CD14-positive monocyte (primary cell): ENCODE measurements around the gene PCP2. TPM values are rescaled to one million over a fixed set of nuclear protein-coding genes. Genes with fewer than 3 reads are reported as not detected.
A peak's percentile ranks its signal among the peaks of the same experiment; 100 is the strongest.

Source experiments
- DNase-seq, 3 donors: peaks; one replicate each; pipeline ENCODE4 v3.0.0-alpha.2; 2011 to 2022
- H2AFZ ChIP-seq: 2 replicates; pipeline ENCODE4 v1.6.0; 2012; ENCODE audit warnings: mild to moderate bottlenecking, low read depth, low read length, inconsistent platforms; ENCODE audit not compliant: insufficient read depth, poor library complexity, severe bottlenecking
- H3K27ac ChIP-seq, 2 donors: 1 replicate in 1 of 2; 2 replicates in 1 of 2; pipeline ENCODE4 v1.5.1; 2012 to 2013; ENCODE audit warnings: low read length in 2 of 2, control low read depth in 1 of 2, inconsistent platforms in 1 of 2, low read depth in 1 of 2, mild to moderate bottlenecking in 1 of 2
- H3K27me3 ChIP-seq, 2 donors: one replicate each; pipeline versions ENCODE4 v1.6.0 to v1.6.1; 2011 to 2013; ENCODE audit warnings: low read length in 2 of 2; ENCODE audit not compliant: control insufficient read depth in 2 of 2, insufficient read depth in 2 of 2
- H3K36me3 ChIP-seq, 2 donors: replicated peaks in 1 of 2; 1 replicate in 1 of 2; 2 replicates in 1 of 2; pipeline versions ENCODE4 v1.5.1 to v1.6.1; 2012 to 2013; ENCODE audit warnings: low read length in 2 of 2, control low read depth in 1 of 2, inconsistent platforms in 1 of 2, mild to moderate bottlenecking in 1 of 2; ENCODE audit not compliant: insufficient read depth in 2 of 2, control insufficient read depth in 1 of 2
- H3K4me1 ChIP-seq, 2 donors: 1 replicate in 1 of 2; 2 replicates in 1 of 2; pipeline versions ENCODE4 v1.5.1 to v1.6.1; 2012 to 2013; ENCODE audit warnings: low read length in 2 of 2, control low read depth in 1 of 2, inconsistent platforms in 1 of 2, mild to moderate bottlenecking in 1 of 2, moderate library complexity in 1 of 2; ENCODE audit not compliant: insufficient read depth in 2 of 2, control insufficient read depth in 1 of 2
- H3K4me2 ChIP-seq: replicated peaks from 2 replicates; pipeline ENCODE3; 2012; ENCODE audit warnings: low read length, moderate library complexity, mild to moderate bottlenecking; ENCODE audit not compliant: poor library complexity, severe bottlenecking; ENCODE audit errors: extremely low read depth
- H3K4me3 ChIP-seq, 3 experiments: fragments of 200-600 bp in 1 of 3; sonication (generic) in 1 of 3; replicated peaks in 1 of 3; 1 replicate in 2 of 3; 2 replicates in 1 of 3; pipeline ENCODE4 v1.5.1; 2011 to 2013; ENCODE audit warnings: low read length in 3 of 3, mild to moderate bottlenecking in 3 of 3, control low read depth in 2 of 3, low read depth in 2 of 3, inconsistent platforms in 1 of 3, moderate library complexity in 1 of 3
- H3K79me2 ChIP-seq: 2 replicates; pipeline ENCODE4 v1.6.0; 2012; ENCODE audit warnings: mild to moderate bottlenecking, control low read depth, inconsistent platforms, low read length, moderate library complexity; ENCODE audit not compliant: insufficient read depth
- H3K9ac ChIP-seq: 2 replicates; pipeline ENCODE4 v1.6.0; 2017; ENCODE audit warnings: low read length, mild to moderate bottlenecking; ENCODE audit not compliant: insufficient read depth, poor library complexity, severe bottlenecking
- H3K9me3 ChIP-seq, 2 donors: replicated peaks in 1 of 2; 1 replicate in 1 of 2; 2 replicates in 1 of 2; pipeline versions ENCODE4 v1.5.1 to v1.6.1; 2012 to 2013; ENCODE audit warnings: low read length in 2 of 2, control low read depth in 1 of 2; ENCODE audit not compliant: control insufficient read depth in 1 of 2, insufficient read depth in 1 of 2
- H4K20me1 ChIP-seq: 2 replicates; pipeline ENCODE4 v1.6.0; 2012; ENCODE audit warnings: mild to moderate bottlenecking, low read length, control low read depth, moderate library complexity; ENCODE audit not compliant: insufficient read depth
- H3K27ac Mint-ChIP-seq, 7 donors: one replicate each; pipeline ENCODE4 v1.8.0; 2020; ENCODE audit warnings: mild to moderate bottlenecking in 7 of 7, mixed read lengths in 7 of 7, moderate library complexity in 6 of 7, inconsistent platforms in 2 of 7
- H3K27me3 Mint-ChIP-seq, 3 donors: one replicate each; pipeline ENCODE4 v1.8.0; 2021 to 2022; ENCODE audit warnings: low read depth in 3 of 3, mild to moderate bottlenecking in 3 of 3, mixed read lengths in 3 of 3, moderate library complexity in 3 of 3, inconsistent platforms in 1 of 3
- H3K36me3 Mint-ChIP-seq, 2 donors: one replicate each; pipeline ENCODE4 v1.8.0; 2020; ENCODE audit warnings: mixed read lengths in 2 of 2, inconsistent platforms in 1 of 2, mild to moderate bottlenecking in 1 of 2
- H3K4me1 Mint-ChIP-seq: one replicate; pipeline ENCODE4 v1.8.0; 2020; ENCODE audit warnings: mild to moderate bottlenecking, mixed read lengths
- H3K4me3 Mint-ChIP-seq, 2 donors: one replicate each; pipeline ENCODE4 v1.8.0; 2020; ENCODE audit warnings: mild to moderate bottlenecking in 2 of 2, mixed read lengths in 2 of 2, moderate library complexity in 1 of 2
- H3K9me3 Mint-ChIP-seq, 7 donors: one replicate each; pipeline ENCODE4 v1.8.0; 2020 to 2022; ENCODE audit warnings: mixed read lengths in 7 of 7, mild to moderate bottlenecking in 6 of 7, moderate library complexity in 6 of 7, inconsistent platforms in 2 of 7
- WGBS: methylation state at CpG from one replicate; pipeline ENCODE4 v1.1.5; 2013; ENCODE audit warnings: missing lambda C conversion rate; ENCODE audit not compliant: insufficient coverage; 5-methylcytosine and 5-hydroxymethylcytosine counted together
- intact Hi-C, 2 donors: fragments of 100-400 bp; cut with micrococcal nuclease; formaldehyde crosslinking; loops; one replicate each; pipeline versions ENCODE4 v1.15.0 to v1.15.1; 2023
- polyA plus RNA-seq, 3 donors: library from polyadenylated mRNA; depleted of rRNA in 1 of 3; unstranded in 2 of 3; stranded (reverse) in 1 of 3; fragments of 300-500 nt in 2 of 3; fragments of >200 nt in 1 of 3; fragmentation: Illumina TruSeq in 2 of 3; gene quantifications; 1 replicate in 2 of 3; 2 replicates in 1 of 3; pipeline ENCODE4 v1.2.3, GENCODE V29; 2012 to 2021
- TF ChIP-seq, protein P1 (sequence below): fragments of 200-600 bp; IDR thresholded peaks from one replicate; pipeline ENCODE4 v1.8.0; 2022; ENCODE audit warnings: antibody characterized with exemption, mild to moderate bottlenecking

The PCP2 gene
- polyA plus RNA-seq, 3 donors, result 1.8 TPM; not detected in 2

GRCh38 chr19:7639863-7640348 is 6.4 kb upstream of the PCP2 start:
- Histone ChIP-seq H3K27ac (no peak overlapping the region), H3K27me3 (no peaks in the 10 kb centered on the region), H3K4me2 (no peak overlapping the region), H2AFZ (no peak overlapping the region), H3K4me3 (no peak overlapping the region), H3K9ac (no peak overlapping the region), H4K20me1 (peaks cover 71% of the 10 kb centered on the region), H3K4me1 (peaks cover 56 to 72% of the 10 kb centered on the region in 2 donors), H3K79me2 (peaks cover 80% of the 10 kb centered on the region), H3K9me3 (no peaks in the 10 kb centered on the region), H3K36me3 (peaks cover 41 to 57% of the 10 kb centered on the region in 2 donors)
- H3K4me3 Mint-ChIP-seq, result no peak overlapping the region
- H3K36me3 Mint-ChIP-seq, result peaks cover 43 to 61% of the 10 kb centered on the region in 2 donors
- peaks cover 0 to 2% (median 1%) of the 10 kb centered on the region in 3 donors for H3K27me3 Mint-ChIP-seq
- DNase-seq, result no peak
- H3K9me3 Mint-ChIP-seq, result peaks cover 0 to 2% (median 0%) of the 10 kb centered on the region in 7 donors
- TF ChIP-seq, protein P1, sequence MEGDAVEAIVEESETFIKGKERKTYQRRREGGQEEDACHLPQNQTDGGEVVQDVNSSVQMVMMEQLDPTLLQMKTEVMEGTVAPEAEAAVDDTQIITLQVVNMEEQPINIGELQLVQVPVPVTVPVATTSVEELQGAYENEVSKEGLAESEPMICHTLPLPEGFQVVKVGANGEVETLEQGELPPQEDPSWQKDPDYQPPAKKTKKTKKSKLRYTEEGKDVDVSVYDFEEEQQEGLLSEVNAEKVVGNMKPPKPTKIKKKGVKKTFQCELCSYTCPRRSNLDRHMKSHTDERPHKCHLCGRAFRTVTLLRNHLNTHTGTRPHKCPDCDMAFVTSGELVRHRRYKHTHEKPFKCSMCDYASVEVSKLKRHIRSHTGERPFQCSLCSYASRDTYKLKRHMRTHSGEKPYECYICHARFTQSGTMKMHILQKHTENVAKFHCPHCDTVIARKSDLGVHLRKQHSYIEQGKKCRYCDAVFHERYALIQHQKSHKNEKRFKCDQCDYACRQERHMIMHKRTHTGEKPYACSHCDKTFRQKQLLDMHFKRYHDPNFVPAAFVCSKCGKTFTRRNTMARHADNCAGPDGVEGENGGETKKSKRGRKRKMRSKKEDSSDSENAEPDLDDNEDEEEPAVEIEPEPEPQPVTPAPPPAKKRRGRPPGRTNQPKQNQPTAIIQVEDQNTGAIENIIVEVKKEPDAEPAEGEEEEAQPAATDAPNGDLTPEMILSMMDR, result no peak
- WGBS, result 98% methylated on average over 13 of the region's 13 CpGs
- H3K4me1 Mint-ChIP-seq, result peaks cover 64% of the 10 kb centered on the region
- no peak overlapping the region for H3K27ac Mint-ChIP-seq
- intact Hi-C loops, result loop anchor here (5.0 to 10.0 kb wide), 3 partner anchors 37 to 265 kb away; partner anchors contain the start of genes MAP2K7 (in 1 of the 2), MCEMP1 (in 1 of the 2) and TRAPPC5 (in 1 of the 2)

DNA sequence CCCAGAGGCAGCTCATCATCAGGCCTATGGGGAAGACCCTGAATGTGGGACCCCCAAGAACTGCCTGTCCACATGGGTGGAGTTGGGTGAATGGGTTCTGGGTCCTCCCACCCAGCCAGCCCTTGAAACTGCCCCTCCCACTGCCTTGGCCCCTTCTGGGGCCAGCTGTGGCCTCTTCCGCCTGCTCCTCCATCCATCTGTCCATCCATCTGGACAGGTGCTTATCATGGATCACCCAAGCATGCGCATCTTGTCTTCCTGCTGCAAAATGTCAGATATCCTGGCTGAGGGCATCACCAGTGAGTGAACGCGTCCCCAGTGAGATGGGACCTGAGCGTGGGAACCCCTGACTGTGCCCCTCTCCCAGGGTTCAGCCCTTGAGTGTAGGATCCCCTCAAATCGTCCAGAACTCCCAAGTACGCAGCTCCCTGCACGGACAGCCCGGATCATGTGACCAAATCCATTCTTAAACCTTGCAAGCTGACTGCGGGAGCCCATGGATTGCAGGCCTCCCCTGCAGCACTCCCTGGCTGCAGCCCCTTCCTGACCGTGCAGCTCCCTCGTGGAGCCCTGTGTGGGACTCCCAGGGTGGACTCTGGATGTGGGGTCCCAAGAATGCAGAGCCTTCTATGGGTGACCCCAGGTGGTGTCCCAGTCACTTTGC is 5.4 kb upstream of the PCP2 start:
- no peaks in the 10 kb centered on the region for H3K27me3 ChIP-seq
- no peak overlapping the region for H2AFZ ChIP-seq
- DNase-seq, result no peak
- peaks cover 41 to 48% of the 10 kb centered on the region in 2 donors for H3K36me3 ChIP-seq
- Mint-ChIP-seq H3K4me3 (peak overlapping the region in 1 of 2 donors; percentile 32), H3K9me3 (peaks cover 0 to 2% (median 0%) of the 10 kb centered on the region in 7 donors), H3K4me1 (peaks cover 54% of the 10 kb centered on the region), H3K27ac (peak overlapping the region in 5 of 7 donors; percentile 13 to 95 (median 56)), H3K36me3 (peaks cover 35 to 53% of the 10 kb centered on the region in 2 donors), H3K27me3 (peaks cover 0 to 3% (median 2%) of the 10 kb centered on the region in 3 donors)
- H4K20me1 ChIP-seq, result peaks cover 63% of the 10 kb centered on the region
- no peaks in the 10 kb centered on the region for H3K9me3 ChIP-seq
- 93% methylated on average over 12 of the region's 12 CpGs for WGBS
- no peak overlapping the region for H3K9ac ChIP-seq
- peaks cover 46 to 63% of the 10 kb centered on the region in 2 donors for H3K4me1 ChIP-seq
- peak overlapping the region; percentile 96 to 100 for H3K27ac ChIP-seq
- peak overlapping the region in 1 of 3 experiments; percentile 90 for H3K4me3 ChIP-seq
- intact Hi-C loops, result loop anchor here (5.0 to 10.0 kb wide), 3 partner anchors 38 to 266 kb away; partner anchors contain the start of genes MAP2K7 (in 1 of the 2), MCEMP1 (in 1 of the 2) and TRAPPC5 (in 1 of the 2)
- TF ChIP-seq, protein P1, result no peak
- peaks cover 77% of the 10 kb centered on the region for H3K79me2 ChIP-seq
- H3K4me2 ChIP-seq, result peak overlapping the region; percentile 88
